Muscle of leg (tissue), 11 donors: ENCODE data around the gene PREP. TPM values are rescaled to one million over a fixed set of nuclear protein-coding genes. Genes with fewer than 3 reads are reported as not detected.

ENCODE experiments used
- DNase-seq: peaks from one replicate; pipeline ENCODE4 v3.0.0; 2013
- H3K27ac ChIP-seq: one replicate; pipeline ENCODE4 v1.5.1; 2013; ENCODE audit warnings: mild to moderate bottlenecking, low read length, control low read depth
- H3K27me3 ChIP-seq: one replicate; pipeline ENCODE4 v1.6.1; 2013; ENCODE audit warnings: low read length; ENCODE audit not compliant: control insufficient read depth, insufficient read depth
- H3K36me3 ChIP-seq: one replicate; pipeline ENCODE4 v1.6.1; 2013; ENCODE audit warnings: low read length; ENCODE audit not compliant: control insufficient read depth, insufficient read depth
- H3K4me1 ChIP-seq: one replicate; pipeline ENCODE4 v1.6.1; 2013; ENCODE audit warnings: low read length; ENCODE audit not compliant: control insufficient read depth, insufficient read depth
- H3K4me3 ChIP-seq: one replicate; pipeline ENCODE4 v1.5.1; 2013; ENCODE audit warnings: low read length, control low read depth
- H3K9me3 ChIP-seq: replicated peaks from 2 replicates; pipeline ENCODE4 v1.6.1; 2013; ENCODE audit warnings: low read depth, low read length; ENCODE audit not compliant: control insufficient read depth
- WGBS: methylation state at CpG from one replicate; pipeline ENCODE4 v1.1.5; 2013; ENCODE audit warnings: missing lambda C conversion rate; ENCODE audit not compliant: insufficient coverage; 5-methylcytosine and 5-hydroxymethylcytosine counted together
- polyA plus RNA-seq, 8 donors: library from polyadenylated mRNA; unstranded; fragments of 120-200 nt; gene quantifications; one replicate each; pipeline versions ENCODE4 v1.2.1 to v1.2.3, GENCODE V29; 2013; ENCODE audit warnings: inconsistent platforms in 1 of 8, low replicate concordance in 1 of 8; ENCODE audit not compliant: insufficient read length in 8 of 8, insufficient read depth in 1 of 8
- total RNA-seq: library from RNA; stranded (reverse); fragments of 120-200 nt; gene quantifications from one replicate; pipeline ENCODE4 v1.2.4, GENCODE V29; 2013

Gene PREP
- total and polyA plus RNA-seq, 9 donors, result 19.8 to 39.9 (median 34.0) TPM

GRCh38 chr6:105318660-105319059 lies 84.2 kb downstream of the PREP start:
- 70% methylated on average over 2 of the region's 7 CpGs for WGBS

GRCh38 chr6:105317607-105318533 lies 85.0 kb downstream of the PREP start:
- Histone ChIP-seq H3K4me1 (peaks cover 13% of the 10 kb centered on the region), H3K4me3 (no peak overlapping the region), H3K27me3 (no peaks in the 10 kb centered on the region), H3K9me3 (no peaks in the 10 kb centered on the region), H3K36me3 (peaks cover 15% of the 10 kb centered on the region), H3K27ac (no peak overlapping the region)
- DNase-seq, result no peak
- 40% methylated on average over 1 of the region's 6 CpGs for WGBS

More at GRCh38 chr6:105318660-105319059, 84.2 kb downstream of the PREP start:
- no peak overlapping the region for H3K27ac ChIP-seq
- DNase-seq, result no peak
- peaks cover 22% of the 10 kb centered on the region for H3K36me3 ChIP-seq
- peaks cover 18% of the 10 kb centered on the region for H3K4me1 ChIP-seq
- H3K9me3 ChIP-seq, result no peaks in the 10 kb centered on the region
- no peak overlapping the region for H3K4me3 ChIP-seq
- no peaks in the 10 kb centered on the region for H3K27me3 ChIP-seq

GRCh38 chr6:105313211-105313610 lies 89.7 kb downstream of the PREP start:
- Histone ChIP-seq H3K27ac (no peak overlapping the region), H3K9me3 (no peaks in the 10 kb centered on the region), H3K4me1 (no peaks in the 10 kb centered on the region), H3K36me3 (peaks cover 12% of the 10 kb centered on the region), H3K4me3 (no peak overlapping the region), H3K27me3 (no peaks in the 10 kb centered on the region)
- no peak for DNase-seq
- WGBS, result 20% methylated on average over 1 of the region's 4 CpGs

GRCh38 chr6:105310947-105311346 lies 91.9 kb downstream of the PREP start:
- WGBS, result 91% methylated on average over 3 of the region's 3 CpGs
- DNase-seq, result no peak
- peaks cover 11% of the 10 kb centered on the region for H3K36me3 ChIP-seq
- H3K27ac ChIP-seq, result no peak overlapping the region
- H3K4me1 ChIP-seq, result no peaks in the 10 kb centered on the region
- H3K9me3 ChIP-seq, result no peaks in the 10 kb centered on the region
- H3K4me3 ChIP-seq, result no peak overlapping the region
- H3K27me3 ChIP-seq, result no peaks in the 10 kb centered on the region

GRCh38 chr6:105310371-105310770 lies 92.5 kb downstream of the PREP start:
- no peaks in the 10 kb centered on the region for H3K27me3 ChIP-seq
- peaks cover 9% of the 10 kb centered on the region for H3K36me3 ChIP-seq
- no peak for DNase-seq
- H3K4me1 ChIP-seq, result no peaks in the 10 kb centered on the region
- 50% methylated on average over 1 of the region's 1 CpG for WGBS
- H3K27ac ChIP-seq, result no peak overlapping the region
- H3K4me3 ChIP-seq, result no peak overlapping the region
- no peaks in the 10 kb centered on the region for H3K9me3 ChIP-seq

- Histone ChIP-seq H3K27me3 (no peaks in the 10 kb centered on the region), H3K27ac (no peak overlapping the region), H3K36me3 (peaks cover 7% of the 10 kb centered on the region), H3K4me3 (no peak overlapping the region), H3K9me3 (no peaks in the 10 kb centered on the region), H3K4me1 (peaks cover 2% of the 10 kb centered on the region)
- no peak for DNase-seq
- whole genome bisulfite sequencing, result 77% methylated on average over 5 of the region's 5 CpGs
These were observed 94.0 kb downstream of the PREP start for GRCh38 chr6:105308840-105309239.

GRCh38 chr6:105305521-105305920 lies 97.4 kb downstream of the PREP start:
- Histone ChIP-seq H3K9me3 (no peaks in the 10 kb centered on the region), H3K27ac (peak overlapping the region; percentile 24), H3K4me3 (no peak overlapping the region), H3K4me1 (peaks cover 21% of the 10 kb centered on the region), H3K27me3 (no peaks in the 10 kb centered on the region), H3K36me3 (peaks cover 10% of the 10 kb centered on the region)
- no CpG with 5 or more reads among the region's 1 CpG for WGBS
- DNase-seq, result no peak

- no peak overlapping the region for H3K4me3 ChIP-seq
- H3K27me3 ChIP-seq, result no peaks in the 10 kb centered on the region
- peak; percentile 35 for DNase-seq
These were observed 98.1 kb downstream of the PREP start for GRCh38 chr6:105304825-105305224.

GRCh38 chr6:105304366-105304765 lies 98.5 kb downstream of the PREP start:
- Histone ChIP-seq H3K9me3 (no peaks in the 10 kb centered on the region), H3K36me3 (peaks cover 10% of the 10 kb centered on the region), H3K4me3 (no peak overlapping the region), H3K4me1 (peaks cover 21% of the 10 kb centered on the region), H3K27ac (no peak overlapping the region), H3K27me3 (no peaks in the 10 kb centered on the region)
- no peak for DNase-seq
- WGBS, result no CpG with 5 or more reads among the region's 3 CpGs

More at GRCh38 chr6:105304825-105305224, 98.1 kb downstream of the PREP start:
- peaks cover 21% of the 10 kb centered on the region for H3K4me1 ChIP-seq
- no peaks in the 10 kb centered on the region for H3K9me3 ChIP-seq
- peaks cover 10% of the 10 kb centered on the region for H3K36me3 ChIP-seq
- peak overlapping the region; percentile 23 for H3K27ac ChIP-seq

GRCh38 chr6:105302617-105303128 lies 100.2 kb downstream of the PREP start:
- H3K27ac ChIP-seq, result peak overlapping the region; percentile 79
- WGBS, result 83% methylated on average over 14 of the region's 16 CpGs
- no peak overlapping the region for H3K4me3 ChIP-seq
- peaks cover 21% of the 10 kb centered on the region for H3K4me1 ChIP-seq
- H3K36me3 ChIP-seq, result peaks cover 17% of the 10 kb centered on the region
- DNase-seq, result peak; percentile 29
- no peaks in the 10 kb centered on the region for H3K27me3 ChIP-seq
- no peaks in the 10 kb centered on the region for H3K9me3 ChIP-seq
